NCI-H2196 (cell line): Measurements from ENCODE around the gene RPL23.

Source experiments
- DNase-seq: peaks from one replicate; lab custom pipeline; 2025; ENCODE audit not compliant: unreplicated experiment; lab: John Stamatoyannopoulos, UW

RPL23 gene

DNA sequence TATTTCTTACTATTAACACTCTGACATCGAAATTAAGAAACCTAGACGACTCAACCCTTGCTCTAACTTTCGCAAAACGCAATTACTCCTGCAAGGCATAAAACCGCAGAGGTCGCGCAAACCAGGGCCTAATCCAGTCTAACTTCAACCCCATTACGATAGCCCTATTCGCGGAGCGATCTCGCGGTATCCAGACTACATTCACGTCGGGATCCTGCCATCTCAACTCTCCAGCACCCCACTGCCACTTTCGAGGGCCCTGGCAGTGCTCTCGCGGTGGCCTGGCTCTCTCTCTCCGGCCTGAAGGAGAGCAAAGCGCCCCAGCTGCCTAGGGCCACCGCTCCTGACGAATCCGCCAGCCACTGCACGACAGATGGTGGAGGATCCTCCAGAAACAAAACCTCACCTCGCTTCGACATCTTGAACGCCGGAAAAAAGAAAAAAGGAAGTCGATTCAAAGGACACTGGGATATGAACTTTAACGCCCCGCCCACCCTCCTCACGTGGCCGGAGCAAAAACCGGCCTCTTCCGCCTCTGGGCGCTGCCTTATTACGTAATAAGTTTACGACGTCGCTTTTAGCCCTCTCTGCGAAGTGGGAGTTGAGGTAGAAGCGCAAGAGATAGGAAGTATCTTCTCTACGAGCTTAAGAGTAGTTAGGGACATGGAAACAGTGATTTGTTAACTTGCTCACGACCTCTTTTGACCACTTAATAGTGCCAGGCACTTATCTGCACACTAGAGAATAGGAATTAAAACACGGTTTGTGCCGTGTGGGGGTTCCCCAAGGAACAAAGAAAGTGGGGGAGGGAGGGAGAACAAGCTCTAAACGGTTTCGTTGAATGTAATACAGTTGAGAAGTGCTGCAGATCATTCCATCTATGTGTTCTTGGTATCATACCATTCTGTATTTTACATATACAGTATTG, at the start of gene RPL23:
Gene RPL23, minus strand, starts transcription at position 430 of the 928 bp plus-strand sequence. Its CDS starts 11 bp downstream, at position 419.
- peak; percentile 82 for DNase-seq

DNA sequence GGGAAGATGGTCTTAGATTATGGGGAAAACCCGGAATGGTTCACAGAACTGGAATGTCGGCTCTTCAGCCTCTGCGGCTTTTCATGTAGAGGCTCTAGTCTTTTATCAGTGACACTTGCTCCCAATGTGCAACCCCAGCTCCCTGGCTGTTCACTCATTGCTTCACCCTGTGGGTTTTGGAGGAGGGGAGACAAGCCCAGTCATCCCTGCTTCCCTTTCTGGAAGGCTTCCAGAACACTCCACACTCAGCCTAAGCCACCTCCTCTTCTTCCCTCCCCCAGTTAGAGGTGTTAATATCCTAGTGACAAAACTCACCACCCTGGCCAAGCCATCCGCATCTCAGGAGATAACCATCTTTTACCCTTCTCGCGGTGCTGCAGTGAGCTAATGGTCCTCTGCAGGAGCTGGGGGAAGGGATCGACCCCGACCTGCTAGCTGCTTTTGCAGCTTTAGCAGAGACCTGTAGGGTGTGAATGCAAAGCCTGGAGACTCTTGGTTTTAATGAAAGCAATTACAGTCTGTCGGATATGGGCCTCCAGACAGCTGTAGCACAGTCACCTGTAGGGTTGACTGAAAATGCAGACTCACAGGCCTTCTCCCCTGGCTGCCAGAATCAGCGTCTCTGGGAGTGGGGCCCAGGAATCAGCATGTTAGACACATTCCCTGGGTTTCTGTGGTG, 47.6 kb upstream of the RPL23 start:
- DNase-seq = peak; percentile 32

DNA sequence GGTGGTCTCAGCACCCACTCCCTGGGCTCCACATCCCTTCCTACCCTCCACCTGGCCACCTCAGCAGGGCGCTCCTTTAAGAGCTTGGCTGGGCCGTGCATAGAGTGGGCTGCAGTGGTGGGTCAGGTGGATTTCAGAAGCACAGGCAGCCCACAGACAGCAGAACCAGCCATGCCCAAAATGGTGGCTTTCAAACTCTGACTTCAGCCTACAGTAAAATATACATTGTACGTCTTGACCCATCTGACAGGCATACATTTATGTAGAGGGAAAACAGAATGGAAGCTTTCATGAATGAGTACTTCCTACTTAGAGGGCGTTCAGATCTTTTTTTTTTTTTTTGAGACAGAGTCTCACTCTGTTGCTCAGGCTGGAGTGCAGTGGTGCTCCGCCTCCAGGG, 45.9 kb upstream of the RPL23 start:
- DNase-seq = no peak

DNA sequence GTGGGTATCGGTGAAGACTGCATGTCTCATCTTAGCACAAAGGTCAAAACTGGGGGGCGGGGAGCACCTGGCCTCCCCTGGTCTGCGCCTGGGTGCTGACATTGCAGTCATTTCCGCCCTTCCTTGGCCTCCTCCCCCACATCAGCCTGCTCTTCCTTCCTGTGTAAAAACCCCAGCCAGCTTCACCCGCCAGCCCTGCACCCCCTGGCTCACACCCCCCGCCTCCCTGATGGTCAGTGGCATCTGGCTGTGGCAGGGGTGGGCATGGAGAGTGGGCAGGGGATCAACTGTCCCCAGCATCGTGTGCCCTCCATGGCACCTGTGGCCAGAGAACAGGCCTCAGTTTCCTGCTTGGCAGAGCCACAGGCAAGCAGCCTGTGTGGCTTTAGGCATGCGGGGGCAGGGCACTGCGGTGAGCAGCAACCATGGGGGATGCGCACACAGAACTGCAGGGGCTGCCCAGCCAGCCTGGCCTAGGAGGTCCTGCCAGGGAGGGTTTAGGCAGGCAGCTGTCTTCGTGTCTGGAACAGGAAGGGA, 45.4 kb upstream of the RPL23 start:
- DNase-seq = no peak

DNA sequence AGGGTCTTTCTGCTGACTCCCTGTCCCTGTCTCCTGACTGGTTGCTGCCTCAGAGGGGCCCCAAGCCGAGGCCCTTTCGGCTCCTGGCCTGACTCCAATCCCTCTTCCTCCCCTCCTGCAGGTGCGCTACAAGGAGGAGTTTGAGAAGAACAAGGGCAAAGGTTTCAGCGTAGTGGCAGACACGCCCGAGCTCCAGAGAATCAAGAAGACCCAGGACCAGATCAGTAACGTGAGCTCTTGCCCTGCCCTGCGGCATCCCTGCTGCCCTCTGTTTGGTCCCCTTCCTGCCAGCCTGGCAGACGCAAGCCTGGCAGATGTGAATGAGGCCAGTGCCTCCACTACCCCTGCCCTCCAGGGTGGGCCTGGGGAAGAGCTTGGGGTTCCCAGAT, 44.8 kb upstream of the RPL23 start:
- no peak for DNase-seq

DNA sequence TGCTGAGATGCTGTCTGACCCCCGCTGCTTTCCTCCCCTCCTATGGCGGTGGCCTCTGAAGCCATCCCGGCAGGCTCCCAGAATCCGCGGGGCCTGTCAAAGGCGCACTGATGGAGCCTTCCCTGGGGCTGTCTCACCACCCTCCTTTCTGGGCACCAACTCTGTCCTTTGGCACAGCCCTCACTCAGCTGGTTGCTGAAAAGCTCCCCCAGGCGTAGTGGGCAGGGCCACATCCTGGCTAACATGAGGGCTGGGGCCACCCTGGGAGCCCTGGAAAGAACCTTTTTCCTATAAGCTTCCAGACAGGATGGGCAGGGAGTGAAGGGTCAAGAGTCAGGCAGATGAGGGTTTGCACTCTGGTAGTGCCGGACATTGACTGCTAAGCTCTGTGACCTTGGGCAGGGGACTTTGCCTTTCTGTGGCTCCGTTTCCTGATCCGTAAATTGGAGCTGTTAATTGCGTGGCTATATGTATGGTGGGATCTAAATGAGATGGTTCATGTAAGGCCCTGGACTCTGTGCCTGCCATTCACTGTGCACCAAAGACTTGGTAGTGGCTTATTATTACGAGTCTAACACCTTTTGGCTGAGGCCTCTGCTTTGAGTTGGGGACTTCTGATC, 44.3 kb upstream of the RPL23 start:
- DNase-seq = no peak

DNA sequence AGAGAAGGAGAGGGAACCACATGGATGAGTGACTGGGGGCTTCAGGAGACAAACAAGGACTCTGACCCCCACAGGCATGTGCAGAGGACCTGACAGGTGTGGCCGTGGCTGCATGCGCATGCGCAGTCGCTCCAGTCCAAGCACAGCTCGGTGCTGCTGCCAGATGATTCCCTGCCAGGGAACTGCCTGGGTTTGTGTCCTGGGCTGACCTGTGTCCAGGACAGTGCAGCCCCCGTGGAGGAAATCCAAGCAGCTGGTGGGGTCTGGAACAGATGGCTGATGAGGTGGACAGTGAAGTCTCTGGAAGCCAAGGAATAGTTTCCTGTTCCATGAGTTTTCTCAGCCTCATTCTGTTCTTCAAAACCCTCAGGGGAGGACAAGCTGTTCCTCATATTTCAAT, 43.7 kb upstream of the RPL23 start:
- no peak for DNase-seq

DNA sequence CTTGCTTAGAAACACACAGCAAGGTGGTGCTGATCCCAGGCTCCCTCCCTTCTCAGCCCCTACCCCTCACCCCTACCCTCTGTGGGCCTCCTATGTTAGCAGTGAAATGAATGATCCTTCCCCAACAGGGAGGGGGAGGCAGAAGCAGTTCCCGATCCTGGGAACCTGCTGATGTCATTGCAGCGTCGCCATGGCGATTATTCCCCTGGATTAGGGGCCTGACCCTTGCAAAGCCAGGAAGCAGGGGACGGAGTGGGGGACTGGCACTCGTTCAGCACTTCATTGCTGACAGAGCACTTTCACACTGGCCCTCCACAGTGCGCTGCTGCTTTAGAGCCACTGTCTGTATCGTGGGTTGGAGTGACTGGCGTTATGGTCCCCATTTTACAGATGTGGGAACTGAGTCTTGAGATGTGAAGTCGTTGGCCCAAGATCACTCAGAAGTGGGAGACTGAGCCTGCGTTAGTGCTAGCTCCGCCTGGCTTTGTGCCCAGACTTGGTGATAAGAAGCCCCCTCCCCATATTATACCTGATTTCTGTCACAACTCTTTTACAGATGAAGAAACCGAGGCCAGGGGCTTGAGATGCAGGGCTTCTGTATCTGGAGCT, 42.9 kb upstream of the RPL23 start:
- DNase-seq = no peak

DNA sequence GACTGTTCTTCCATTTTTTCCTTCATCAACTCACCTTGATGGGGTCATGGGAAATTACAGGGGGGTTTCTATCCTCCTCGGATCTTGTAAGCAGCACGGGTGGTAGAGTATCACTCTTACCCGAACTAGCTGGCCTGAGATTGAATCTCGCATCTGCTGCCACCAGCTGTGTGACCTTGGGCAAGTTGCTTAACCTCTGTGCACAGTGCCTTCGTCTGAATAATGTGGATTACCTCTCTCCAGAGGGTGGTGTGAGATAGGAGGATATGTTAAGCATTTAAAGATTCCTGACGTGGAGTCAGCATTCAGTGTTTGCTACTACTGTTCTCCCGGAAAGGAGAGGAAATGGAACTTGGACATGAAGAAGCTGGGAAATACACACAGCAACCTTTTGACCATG, 40.8 kb upstream of the RPL23 start:
- no peak for DNase-seq

DNA sequence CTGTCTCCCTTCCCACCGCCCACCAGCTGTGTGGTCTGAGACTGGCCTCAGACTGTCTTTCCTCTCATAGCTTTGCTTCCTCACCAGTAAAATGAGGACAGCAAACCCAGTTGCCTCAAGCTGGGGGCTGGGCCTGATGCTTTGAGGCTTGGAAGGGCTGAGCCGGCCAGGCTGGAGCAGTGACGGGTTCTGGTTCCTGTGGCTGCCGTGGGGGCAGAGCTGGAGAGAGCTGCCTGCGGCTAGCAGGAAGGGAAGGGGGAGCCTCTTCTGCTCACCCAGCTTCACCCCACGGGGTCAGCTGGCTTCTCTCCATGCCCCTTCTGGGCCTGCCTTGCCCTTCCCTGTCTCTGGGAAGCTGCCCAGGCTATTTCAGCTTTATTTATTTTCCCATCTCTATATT, 40.1 kb upstream of the RPL23 start:
- DNase-seq = no peak

DNA sequence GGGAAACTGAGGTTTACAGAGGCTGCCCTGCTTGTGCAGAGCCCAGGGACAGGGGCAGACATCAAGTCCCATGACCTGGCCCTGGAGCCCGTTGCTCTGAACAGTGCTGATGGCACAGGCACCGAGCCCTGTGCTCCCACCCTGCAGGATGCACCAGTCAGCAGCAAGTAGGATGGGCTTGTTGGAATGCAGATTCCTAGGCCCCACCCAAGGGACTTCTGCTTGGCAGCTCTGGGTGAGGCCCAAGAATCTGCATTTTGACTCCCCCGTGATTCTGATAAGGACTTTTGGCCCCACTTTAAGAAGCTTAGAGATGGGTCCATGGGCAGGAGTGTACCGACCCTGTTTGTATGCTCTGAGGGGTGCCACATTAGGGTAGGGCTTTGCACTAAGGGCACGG, 39.6 kb upstream of the RPL23 start:
- DNase-seq = no peak

DNA sequence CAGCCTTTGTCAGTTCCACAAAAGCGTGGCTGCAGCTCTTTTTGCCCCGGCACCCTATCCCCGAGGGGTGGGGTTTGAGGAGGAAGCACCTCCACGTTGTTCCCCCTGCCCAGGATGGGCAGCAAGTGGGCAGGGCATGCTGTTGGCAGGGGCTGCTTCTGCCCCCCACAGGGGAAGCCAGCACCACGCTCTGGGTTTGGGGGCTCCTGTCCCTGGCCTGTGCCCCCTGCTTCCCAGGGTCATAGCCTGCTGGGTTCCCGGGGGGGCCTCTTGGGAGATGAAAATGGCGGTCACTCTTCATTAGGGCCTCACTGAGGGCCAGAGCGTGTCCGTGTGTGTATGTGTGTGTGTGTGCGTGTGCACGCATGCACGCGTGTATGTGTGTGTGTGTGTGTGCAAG, 39.1 kb upstream of the RPL23 start:
- DNase-seq = no peak

DNA sequence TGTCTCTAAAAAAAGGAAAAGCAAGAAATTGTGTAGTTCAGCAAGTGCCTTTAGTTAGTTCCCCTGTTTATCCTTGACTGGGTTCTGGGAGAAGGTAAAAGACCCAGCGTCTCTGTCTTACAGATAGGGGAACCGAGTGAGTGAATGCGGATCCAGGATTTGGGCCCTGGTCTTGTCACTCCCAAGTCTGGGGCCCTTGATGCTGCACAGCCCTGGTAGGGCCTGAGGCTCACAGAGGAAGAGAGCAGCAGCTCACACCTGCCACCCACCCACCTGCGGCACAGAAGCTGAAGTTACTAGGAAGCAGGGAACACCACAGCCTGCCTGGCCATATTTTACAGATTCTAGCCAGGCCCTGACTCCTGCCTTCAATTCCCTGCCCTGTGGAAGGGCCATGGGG, 38.6 kb upstream of the RPL23 start:
- no peak for DNase-seq

DNA sequence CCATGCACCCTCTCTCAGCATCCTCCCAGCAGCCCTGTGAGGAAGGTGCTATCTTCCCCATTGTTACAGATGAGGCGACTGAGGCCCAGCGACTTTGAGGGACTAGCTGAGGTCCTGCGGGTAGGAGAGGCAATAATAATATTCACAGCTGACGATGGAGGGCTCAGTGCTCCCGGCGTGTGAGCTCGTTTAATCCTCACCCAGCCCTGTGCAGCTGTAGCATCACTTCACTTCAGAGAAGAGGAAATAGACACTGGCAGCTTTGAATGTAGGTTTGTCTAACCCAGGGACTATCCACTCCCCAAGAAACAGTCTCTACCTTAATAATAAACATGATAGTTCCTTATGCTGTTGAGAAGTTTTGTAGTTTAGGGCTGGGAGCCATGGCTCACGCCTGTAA, 37.9 kb upstream of the RPL23 start:
- no peak for DNase-seq

DNA sequence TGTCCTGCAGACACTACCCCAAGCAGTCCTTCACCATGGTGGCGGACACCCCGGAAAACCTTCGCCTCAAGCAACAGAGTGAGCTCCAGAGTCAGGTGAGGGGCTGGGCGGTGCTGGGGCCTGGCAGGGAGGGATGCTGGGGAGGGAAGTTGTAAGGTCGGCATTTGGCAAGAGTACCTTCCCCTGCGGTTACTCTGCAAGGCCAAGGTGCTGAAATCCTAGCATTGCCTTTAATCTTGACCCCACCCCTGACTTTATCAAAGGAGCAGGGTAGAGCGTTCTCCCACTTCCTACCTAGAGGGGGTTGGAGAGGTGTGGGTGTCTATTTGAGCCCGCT, 36.9 kb upstream of the RPL23 start:
- DNase-seq = no peak

DNA sequence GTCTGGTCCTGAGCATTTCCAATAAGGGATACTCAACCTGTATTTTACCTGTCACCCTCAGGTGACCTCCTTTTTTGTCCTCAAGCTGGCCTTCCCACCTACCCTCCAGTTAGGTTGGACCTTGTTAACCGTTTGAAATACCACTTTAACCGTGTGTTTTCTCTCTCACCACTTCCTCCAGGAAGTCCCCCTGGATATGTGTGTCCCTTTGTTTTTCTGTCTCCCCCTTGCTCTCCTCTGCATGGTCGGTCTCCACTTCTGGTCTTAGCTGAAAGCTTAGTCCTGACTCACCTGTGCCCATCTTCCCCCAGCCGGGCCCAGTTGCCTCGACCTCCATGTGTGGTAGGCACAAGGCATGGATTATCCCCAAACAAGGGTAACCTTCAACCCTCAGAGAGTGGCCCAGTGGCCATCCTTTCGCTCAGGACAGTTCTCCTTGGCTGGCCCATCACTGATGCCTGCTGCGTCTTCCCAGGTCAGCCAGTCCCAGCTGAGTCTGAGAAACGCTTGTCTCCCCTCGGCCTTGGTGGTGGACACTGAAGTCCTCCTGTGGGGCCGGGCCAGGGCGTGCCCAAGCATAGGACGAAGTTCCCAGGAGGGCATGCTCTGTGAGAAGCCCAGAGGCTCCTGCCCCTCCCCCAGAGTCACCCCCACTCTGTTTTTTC, 36.4 kb upstream of the RPL23 start:
- no peak for DNase-seq

DNA sequence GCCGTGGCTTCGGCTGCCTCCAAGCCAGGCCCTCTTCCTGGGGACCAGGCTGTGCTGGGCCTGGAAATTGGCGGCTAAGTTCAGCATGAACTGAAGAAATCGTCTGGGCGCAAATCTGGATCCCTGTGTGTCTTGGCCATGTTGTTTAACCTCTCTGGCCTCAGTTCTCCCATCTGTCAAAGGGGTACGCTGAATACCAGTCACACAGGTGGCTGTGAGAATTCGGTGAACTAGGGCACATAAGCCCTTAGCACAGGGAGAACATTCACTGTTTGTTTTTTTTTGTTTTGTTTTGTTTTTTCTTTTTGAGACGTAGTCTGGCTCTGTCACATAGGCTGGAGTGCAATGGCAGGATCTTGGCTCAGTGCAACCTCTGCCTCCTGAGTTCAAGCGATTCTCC, 35.3 kb upstream of the RPL23 start:
- DNase-seq = no peak

DNA sequence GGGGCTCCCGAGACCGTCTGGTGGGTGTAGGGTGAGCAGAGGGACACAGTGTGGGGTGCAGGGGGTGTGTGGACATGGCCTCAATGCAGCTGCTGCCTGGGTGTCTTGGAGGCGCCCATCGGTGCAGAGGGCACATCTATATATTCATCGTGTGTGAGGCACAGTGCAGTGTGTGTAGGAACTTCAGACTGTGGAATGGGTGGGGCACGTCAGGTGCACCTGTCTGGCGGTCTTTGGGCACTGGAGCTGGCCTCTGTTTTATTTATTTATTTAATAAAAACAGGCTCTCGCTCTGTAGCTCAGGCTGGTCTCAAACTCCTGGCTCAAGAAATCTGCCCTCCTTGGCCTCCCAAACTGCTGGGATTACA, 33.1 kb upstream of the RPL23 start:
- no peak for DNase-seq

DNA sequence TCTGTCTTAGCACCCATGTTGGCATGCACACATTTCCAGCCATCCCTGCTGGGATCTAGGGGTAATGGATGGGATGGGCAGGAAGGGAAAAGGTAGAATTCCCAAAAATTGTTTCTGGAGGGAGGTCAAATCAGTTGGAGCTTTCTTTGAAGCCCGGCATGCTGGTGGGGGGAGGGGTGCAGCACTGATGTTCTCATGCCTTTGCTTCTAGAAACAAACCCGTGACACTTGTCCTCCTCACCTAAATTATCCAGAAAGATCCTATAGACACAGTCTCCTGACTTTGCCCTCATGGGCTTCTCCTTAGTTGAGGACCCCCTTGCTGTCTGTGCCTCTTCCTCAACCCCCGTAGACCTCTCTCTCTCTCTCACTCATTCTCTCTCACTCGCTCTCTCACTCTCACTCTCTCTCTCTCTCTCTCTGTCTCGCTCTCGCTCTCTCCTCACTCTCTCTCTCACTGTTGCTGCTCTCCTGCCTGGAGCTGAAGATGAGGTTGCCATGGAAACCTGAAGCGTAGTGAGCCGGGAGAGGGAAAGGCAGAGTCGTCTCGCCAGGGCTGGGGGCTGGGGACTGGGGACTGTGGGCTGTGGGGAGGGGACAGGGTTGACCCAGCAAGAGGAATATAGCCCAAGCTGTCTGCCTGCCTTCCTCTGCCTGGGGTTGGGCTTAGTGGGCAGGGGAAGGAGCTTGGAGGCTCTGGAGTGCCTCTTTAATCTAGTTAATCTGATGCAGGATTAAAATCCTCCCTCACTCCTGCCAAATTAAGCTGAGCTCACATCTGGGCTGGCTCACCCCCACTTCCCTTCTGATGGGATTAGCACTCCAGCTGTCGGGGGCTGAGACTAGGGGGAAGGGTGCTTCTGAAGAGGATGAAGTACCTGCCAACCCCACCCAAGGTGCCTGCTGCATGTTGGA, 32.5 kb upstream of the RPL23 start:
- DNase-seq = no peak
